GM18858 (cell line): Measurements from ENCODE around the gene MAFG.

Experiments
- ATAC-seq: cut with Tn5 transposase; IDR thresholded peaks from one replicate; pipeline ENCODE4 v1.9.1; 2021; ENCODE audit not compliant: unreplicated experiment

The MAFG gene

GRCh38 chr17:81898029-81898866 is 29.3 kb downstream of the MAFG start:
- no peak for ATAC-seq

- no peak for ATAC-seq
Measured at GRCh38 chr17:81895400-81895799, 32.1 kb downstream of the MAFG start.

GRCh38 chr17:81891303-81891552 is 36.3 kb downstream of the MAFG start:
- ATAC-seq = peak; percentile 27

GRCh38 chr17:81890447-81891302 is 36.9 kb downstream of the MAFG start:
- ATAC-seq = peak; percentile 11

- ATAC-seq = no peak
Measured at GRCh38 chr17:81889602-81890001, 37.9 kb downstream of the MAFG start.

GRCh38 chr17:81888988-81889595 is 38.4 kb downstream of the MAFG start:
- ATAC-seq = no peak

GRCh38 chr17:81888105-81888987 is 39.2 kb downstream of the MAFG start:
- no peak for ATAC-seq

GRCh38 chr17:81885869-81886548 is 41.5 kb downstream of the MAFG start:
- no peak for ATAC-seq

GRCh38 chr17:81885454-81885853 is 42.1 kb downstream of the MAFG start:
- no peak for ATAC-seq

- ATAC-seq = no peak
Measured at GRCh38 chr17:81884968-81885367, 42.6 kb downstream of the MAFG start.

- ATAC-seq = no peak
Measured at GRCh38 chr17:81884520-81884919, 43.0 kb downstream of the MAFG start.

GRCh38 chr17:81879121-81879520 is 48.4 kb downstream of the MAFG start:
- ATAC-seq = no peak

- ATAC-seq = no peak
Measured at GRCh38 chr17:81878294-81878693, 49.2 kb downstream of the MAFG start.

- no peak for ATAC-seq
Measured at GRCh38 chr17:81877569-81877968, 50.0 kb downstream of the MAFG start.

GRCh38 chr17:81871387-81872230 is 55.9 kb downstream of the MAFG start:
- ATAC-seq = no peak

- ATAC-seq = no peak
Measured at GRCh38 chr17:81870981-81871386, 56.6 kb downstream of the MAFG start, which contains the start of gene ARHGDIA. ARHGDIA (minus strand) TSS chr17:81871337; CDS start chr17:81869930, 1,407 bp downstream.

- no peak for ATAC-seq
Measured at GRCh38 chr17:81870131-81870980, 57.2 kb downstream of the MAFG start.
